Measurements from ENCODE around the gene MAPK13. TPM values are rescaled to one million over a fixed set of nuclear protein-coding genes. Genes with fewer than 3 reads are reported as not detected.
"Not testable (repeated sequence)": the region's sequence is repeated elsewhere in the genome, so short reads cannot be mapped to it uniquely, and the experiment has no call there.

Gene MAPK13
- total and polyA plus RNA-seq, 2 donors (not counting 1 experiment from before 2014, with no cell fraction given) = 20.6 to 34.8 TPM

- CTCF ChIA-PET = interaction anchor here (0.6 to 4.3 kb wide), 9 partner anchors 9 to 235 kb away, joined by 3 to 61 read pairs (median 6); partner anchors contain the start of gene BRPF3
- H3K27me3 Mint-ChIP-seq = no peaks in the 10 kb centered on the region
- Histone ChIP-seq H3K4me3 (ENCODE audit: control extremely low read depth in 1 of 5, extremely low read depth in 1 of 5, insufficient read depth in 1 of 5, low read depth in 2 of 5, low read length in 4 of 5) (no peak overlapping the region), H3K4me1 (ENCODE audit: control insufficient read depth in 2 of 2, insufficient read depth in 2 of 2, low read length in 2 of 2) (peaks cover 57 to 70% of the 10 kb centered on the region in 2 donors), H3K27ac (ENCODE audit: low read length in 2 of 2) (peak overlapping the region; percentile 62 to 95), H2AFZ (ENCODE audit: insufficient read depth, low read depth, low read length, poor library complexity, severe bottlenecking) (peak overlapping the region; percentile 37), H3K36me3 (replicated peaks in 1 of 2; ENCODE audit: control extremely low read depth in 1 of 2, control insufficient read depth in 1 of 2, extremely low read depth in 1 of 2, insufficient read depth in 2 of 2, low read length in 1 of 2) (no peaks in the 10 kb centered on the region), H3K79me2 (ENCODE audit: control insufficient read depth, insufficient read depth, low read length) (peaks cover 1% of the 10 kb centered on the region), H3K9me3 (ENCODE audit: control extremely low read depth in 1 of 3, control insufficient read depth in 2 of 3, insufficient read depth in 1 of 3, low read length in 2 of 3) (peaks cover 0 to 5% (median 0%) of the 10 kb centered on the region in 3 donors), H3K4me2 (replicated peaks; ENCODE audit: low read depth, low read length, poor library complexity, severe bottlenecking) (peak overlapping the region; percentile 60), H4K20me1 (ENCODE audit: control insufficient read depth, insufficient read depth, low read length, poor library complexity, severe bottlenecking) (no peaks in the 10 kb centered on the region), H3K27me3 (replicated peaks in 1 of 4; ENCODE audit: control extremely low read depth in 1 of 4, control insufficient read depth in 3 of 4, insufficient read depth in 4 of 4, low read length in 3 of 4) (no peaks in the 10 kb centered on the region), H3K9ac (ENCODE audit: low read length) (no peak overlapping the region)
- intact Hi-C loops (cut with micrococcal nuclease) = loop anchor here (1.0 to 5.0 kb wide), 2 partner anchors 73 to 239 kb away; partner anchors contain the start of gene BRPF3
- TF ChIP-seq CTCF (IDR thresholded peaks at IDR 0.05) (peak; percentile 64), EZH2 (IDR thresholded peaks at IDR 0.05; ENCODE audit: borderline replicate concordance, insufficient read depth, low read depth, low read length, poor library complexity, severe bottlenecking) (no peak)
- ATAC-seq (ENCODE audit: low read depth) (peak; percentile 74), DNase-seq (peak; percentile 88)
- H3K4me3 Mint-ChIP-seq = peak overlapping the region; percentile 12
- H3K27ac Mint-ChIP-seq = peak overlapping the region; percentile 88
- no peaks in the 10 kb centered on the region for H3K9me3 Mint-ChIP-seq (ENCODE audit: insufficient read depth)
- peaks cover 69% of the 10 kb centered on the region for H3K4me1 Mint-ChIP-seq
- POLR2A ChIA-PET = interaction anchor here (0.6 to 0.9 kb wide), 3 partner anchors 13 to 1484 kb away, joined by 3 to 4 read pairs (median 3); no protein-coding TSS in a partner anchor
- 57% methylated on average over 7 of the region's 10 CpGs for WGBS (ENCODE audit: insufficient coverage)
Measured at GRCh38 chr6:36123270-36124139, 6.8 kb upstream of the MAPK13 start.

GRCh38 chr6:36124346-36124745 lies 6.0 kb upstream of the MAPK13 start:
- H3K4me3 Mint-ChIP-seq; H2AFZ ChIP-seq (ENCODE audit: insufficient read depth, low read depth, low read length, poor library complexity, severe bottlenecking); DNase-seq; H4K20me1 ChIP-seq (ENCODE audit: control insufficient read depth, insufficient read depth, low read length, poor library complexity, severe bottlenecking); H3K4me3 ChIP-seq (ENCODE audit: control extremely low read depth in 1 of 5, extremely low read depth in 1 of 5, insufficient read depth in 1 of 5, low read depth in 2 of 5, low read length in 4 of 5); H3K27me3 Mint-ChIP-seq; H3K27ac ChIP-seq (ENCODE audit: low read length in 2 of 2); H3K9me3 Mint-ChIP-seq (ENCODE audit: insufficient read depth); H3K27ac Mint-ChIP-seq; ATAC-seq (ENCODE audit: low read depth); H3K27me3 ChIP-seq (replicated peaks in 1 of 4; ENCODE audit: control extremely low read depth in 1 of 4, control insufficient read depth in 3 of 4, insufficient read depth in 4 of 4, low read length in 3 of 4); H3K9me3 ChIP-seq (ENCODE audit: control extremely low read depth in 1 of 3, control insufficient read depth in 2 of 3, insufficient read depth in 1 of 3, low read length in 2 of 3); H3K36me3 ChIP-seq (replicated peaks in 1 of 2; ENCODE audit: control extremely low read depth in 1 of 2, control insufficient read depth in 1 of 2, extremely low read depth in 1 of 2, insufficient read depth in 2 of 2, low read length in 1 of 2); H3K9ac ChIP-seq (ENCODE audit: low read length); H3K79me2 ChIP-seq (ENCODE audit: control insufficient read depth, insufficient read depth, low read length): not testable (repeated sequence)
- Histone ChIP-seq H3K4me1 (ENCODE audit: control insufficient read depth in 2 of 2, insufficient read depth in 2 of 2, low read length in 2 of 2) (peaks cover 49 to 62% of the 10 kb centered on the region in 2 donors), H3K4me2 (replicated peaks; ENCODE audit: low read depth, low read length, poor library complexity, severe bottlenecking) (peak overlapping the region; percentile 24)
- POLR2A ChIA-PET = interaction anchor here (0.5 to 1.0 kb wide), 4 partner anchors 15 to 1484 kb away, joined by 3 to 6 read pairs (median 4); no protein-coding TSS in a partner anchor
- CTCF ChIA-PET = interaction anchor here (1.0 to 4.3 kb wide), 8 partner anchors 8 to 234 kb away, joined by 3 to 61 read pairs (median 8); partner anchors contain the start of gene BRPF3
- peaks cover 61% of the 10 kb centered on the region for H3K4me1 Mint-ChIP-seq
- 79% methylated on average over 4 of the region's 8 CpGs for WGBS (ENCODE audit: insufficient coverage)
- intact Hi-C loops (cut with micrococcal nuclease) = loop anchor here (5.0 kb wide), 1 partner anchor 238 kb away; no protein-coding TSS in a partner anchor
